Measurements from ENCODE around the gene CD164L2.
"Not testable (repeated sequence)": the region's sequence is repeated elsewhere in the genome, so short reads cannot be mapped to it uniquely, and the experiment has no call there.

The CD164L2 gene

DNA sequence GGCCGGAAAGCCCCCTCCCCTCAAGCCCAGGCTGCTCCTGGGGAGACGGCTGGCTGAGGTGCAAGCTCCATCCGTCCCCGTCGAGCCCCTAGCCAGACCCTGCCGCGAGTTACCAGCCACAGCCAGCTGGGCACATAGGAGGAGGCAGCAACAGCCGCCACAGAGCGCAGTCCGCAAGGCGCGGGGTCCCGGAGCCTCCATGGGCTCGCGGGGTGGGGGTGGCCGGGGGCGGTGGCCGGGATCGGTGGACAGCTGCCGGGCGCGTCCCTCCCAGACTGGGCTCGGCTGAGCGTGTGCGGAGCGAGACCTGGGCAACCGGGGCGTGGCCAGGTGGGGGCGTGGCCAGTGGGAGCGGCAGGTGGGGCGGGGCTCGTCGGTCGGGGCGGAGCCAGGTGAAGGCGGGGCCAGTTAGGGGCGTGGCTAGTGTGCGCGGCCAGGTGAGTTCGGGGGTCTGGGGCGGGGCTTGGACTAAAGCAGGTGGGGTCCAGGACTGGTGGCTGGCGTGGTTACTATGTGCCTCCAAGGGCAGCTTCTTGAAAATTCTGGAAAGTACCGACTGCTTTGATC is at the start of gene CD164L2:
Gene CD164L2, minus strand, starts transcription at position 295 of the 567 bp plus-strand sequence. Its CDS starts 94 bp downstream, at position 201.
- DNase-seq (ENCODE audit: low read depth in 2 of 2), result no peak

DNA sequence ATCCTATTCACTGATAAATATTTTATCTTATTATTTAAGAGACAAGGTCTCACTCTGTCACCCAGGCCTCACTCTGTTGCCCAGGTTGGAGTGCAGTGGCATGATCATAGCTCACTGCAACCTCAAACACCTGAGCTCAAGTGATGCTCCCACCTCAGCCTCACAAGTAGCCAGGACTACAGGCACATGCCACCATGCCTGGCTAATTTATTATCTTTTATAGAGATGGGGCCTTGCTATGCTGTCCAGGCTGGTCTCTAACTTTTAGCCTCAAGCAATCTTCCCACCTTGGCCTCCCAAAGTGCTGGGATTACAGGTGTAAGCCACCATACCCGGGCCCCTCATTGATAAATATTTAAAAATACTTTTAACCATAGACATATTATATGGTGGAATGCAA is 49.6 kb upstream of the CD164L2 start:
- not testable (repeated sequence) for DNase-seq (ENCODE audit: low read depth in 2 of 2)

GRCh38 chr1:27431601-27431940 is 48.4 kb upstream of the CD164L2 start:
- DNase-seq (ENCODE audit: low read depth in 2 of 2), result no peak

DNA sequence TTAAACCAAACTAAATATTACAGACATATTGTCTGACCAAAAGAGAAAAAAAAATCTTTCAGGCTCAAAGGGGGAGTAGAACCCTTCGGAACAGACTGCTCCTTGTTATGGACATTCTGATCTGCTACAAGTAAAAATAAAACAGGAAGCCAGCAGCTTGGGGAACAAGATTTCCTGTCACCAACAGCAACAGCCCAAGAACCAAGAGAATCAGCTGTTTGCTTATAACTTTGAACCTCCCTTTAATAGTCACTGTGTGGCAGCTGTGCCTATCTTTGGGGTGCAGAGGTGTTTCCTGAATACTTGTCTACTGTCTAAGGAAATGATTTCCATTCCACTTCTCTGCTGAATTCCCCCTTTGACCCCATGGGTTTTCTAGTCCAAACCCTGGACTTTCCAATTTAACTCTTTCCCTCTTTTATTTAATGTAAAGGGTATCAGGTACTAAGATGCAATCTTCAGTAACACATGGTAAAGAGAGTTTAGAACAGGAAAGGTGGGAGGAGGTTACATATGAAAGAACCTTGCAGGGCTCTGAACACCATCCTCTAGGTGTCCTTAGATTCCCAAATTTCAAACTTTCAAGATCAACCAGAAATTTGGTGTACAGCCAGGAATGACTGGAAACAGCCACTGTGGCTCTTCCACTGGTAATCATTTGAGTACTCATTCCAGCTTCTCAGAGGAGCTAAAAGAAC is 47.9 kb upstream of the CD164L2 start:
- no peak for DNase-seq (ENCODE audit: low read depth in 2 of 2)

GRCh38 chr1:27429029-27429425 is 45.9 kb upstream of the CD164L2 start:
- DNase-seq (ENCODE audit: low read depth in 2 of 2), result no peak

- DNase-seq (ENCODE audit: low read depth in 2 of 2), result no peak
Measured at GRCh38 chr1:27428316-27429028, 45.3 kb upstream of the CD164L2 start.

DNA sequence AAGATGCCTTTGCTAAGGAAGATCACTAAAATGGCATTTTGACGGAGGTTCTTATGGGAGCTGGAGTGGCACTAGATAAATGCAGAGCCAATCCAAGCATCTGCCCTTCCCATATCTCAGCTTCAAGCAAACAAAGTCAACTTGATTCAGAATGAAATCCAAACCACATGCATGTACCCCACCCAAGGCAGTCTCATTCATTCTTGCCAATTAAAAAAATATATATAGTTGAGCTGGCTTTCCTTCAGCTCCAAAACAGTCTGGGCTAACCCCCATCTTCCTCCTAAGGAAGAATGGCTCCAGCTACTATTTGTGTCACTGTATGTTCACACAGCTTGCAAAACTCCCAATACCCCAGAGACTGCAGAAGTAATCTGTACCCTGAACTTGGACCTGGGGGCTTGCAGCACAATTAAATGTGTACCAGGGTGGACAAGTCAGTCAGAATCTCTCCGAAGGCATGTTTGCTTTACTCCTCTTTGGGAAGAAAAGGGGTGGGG is 44.7 kb upstream of the CD164L2 start:
- DNase-seq (ENCODE audit: low read depth in 2 of 2), result no peak

GRCh38 chr1:27427329-27427728 is 44.2 kb upstream of the CD164L2 start:
- DNase-seq (ENCODE audit: low read depth in 2 of 2), result no peak

GRCh38 chr1:27423709-27424108 is 40.6 kb upstream of the CD164L2 start:
- no peak for DNase-seq (ENCODE audit: low read depth in 2 of 2)

DNA sequence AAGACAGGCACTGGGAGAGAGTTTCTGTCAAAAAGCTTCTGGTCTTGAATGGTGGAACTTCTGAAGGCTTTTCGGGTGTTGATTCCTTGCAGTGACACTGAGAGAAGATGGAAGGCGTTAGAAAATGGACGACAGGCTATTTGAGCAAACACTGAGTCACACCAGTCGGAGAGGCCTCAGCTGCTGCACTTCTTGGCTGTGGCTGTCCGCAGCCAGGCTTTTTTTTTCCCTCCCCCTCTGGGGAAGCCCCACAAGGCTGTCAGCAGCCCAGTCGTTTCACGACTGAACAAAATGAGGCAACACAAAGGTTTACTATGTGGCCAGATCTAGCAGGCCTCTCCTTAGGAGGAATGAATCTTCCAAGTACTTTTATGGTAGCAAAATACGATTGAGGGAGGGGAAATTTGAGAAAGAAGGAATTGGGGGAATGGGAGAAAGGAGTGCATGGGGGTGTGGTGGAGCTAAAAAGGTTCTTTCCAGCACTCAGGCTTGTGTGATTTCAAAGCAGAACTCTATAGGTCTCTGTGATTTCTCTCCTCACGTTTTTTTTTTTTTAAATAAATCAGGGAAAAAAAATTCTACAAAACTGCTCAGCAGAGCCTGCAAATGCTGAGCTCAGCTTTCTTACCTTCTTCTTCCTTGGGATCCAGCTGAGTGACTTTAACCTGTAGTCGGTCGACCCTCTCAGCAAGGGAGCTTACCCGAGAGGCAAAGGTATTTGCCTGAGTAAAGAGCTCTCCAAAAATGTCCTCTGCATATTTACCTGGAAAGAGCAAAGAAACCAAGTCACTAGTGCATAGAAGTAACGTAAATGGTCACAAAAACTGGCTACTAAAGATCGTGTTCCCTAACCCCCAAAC is 35.4 kb upstream of the CD164L2 start:
- DNase-seq (ENCODE audit: low read depth in 2 of 2), result peak in 1 of 2 donors; percentile 20

GRCh38 chr1:27417713-27418112 is 34.6 kb upstream of the CD164L2 start:
- no peak for DNase-seq (ENCODE audit: low read depth in 2 of 2)

DNA sequence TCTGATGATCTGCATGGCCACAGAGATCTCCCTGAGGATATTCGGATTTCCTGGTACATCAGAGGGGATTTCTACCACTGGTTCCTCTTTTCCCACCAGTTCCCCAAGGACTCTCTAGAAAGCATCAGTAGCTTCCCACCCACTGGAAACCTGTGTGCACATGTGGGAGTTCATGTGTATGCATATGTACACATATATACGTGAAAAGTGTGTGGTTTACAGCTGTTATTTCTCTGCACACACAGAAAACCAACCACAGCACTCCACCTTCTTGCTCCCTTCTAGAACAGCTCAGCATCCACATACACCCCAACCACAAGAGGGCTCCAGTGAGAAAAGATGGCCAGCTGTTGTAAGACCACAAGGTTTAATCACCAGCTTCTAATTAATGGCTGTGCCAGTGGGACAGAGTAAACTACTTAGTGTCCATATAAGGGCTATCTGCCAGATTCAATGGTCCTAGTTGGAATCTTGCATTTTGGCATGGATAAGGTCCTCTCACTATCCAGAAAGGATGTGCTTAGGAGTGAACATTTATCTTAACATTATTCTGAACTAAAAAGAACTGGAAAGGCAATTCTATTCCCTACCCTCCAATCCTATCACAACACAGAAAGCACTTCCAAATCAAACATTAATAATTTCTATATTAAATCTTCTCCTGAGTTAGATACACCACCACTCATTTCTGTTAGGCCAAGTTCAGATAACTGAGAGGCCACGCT is 33.4 kb upstream of the CD164L2 start:
- DNase-seq (ENCODE audit: low read depth in 2 of 2), result no peak

GRCh38 chr1:27414091-27414490 is 31.0 kb upstream of the CD164L2 start:
- DNase-seq (ENCODE audit: low read depth in 2 of 2), result no peak

- DNase-seq (ENCODE audit: low read depth in 2 of 2), result no peak
Measured at GRCh38 chr1:27413004-27413403, 29.9 kb upstream of the CD164L2 start.

DNA sequence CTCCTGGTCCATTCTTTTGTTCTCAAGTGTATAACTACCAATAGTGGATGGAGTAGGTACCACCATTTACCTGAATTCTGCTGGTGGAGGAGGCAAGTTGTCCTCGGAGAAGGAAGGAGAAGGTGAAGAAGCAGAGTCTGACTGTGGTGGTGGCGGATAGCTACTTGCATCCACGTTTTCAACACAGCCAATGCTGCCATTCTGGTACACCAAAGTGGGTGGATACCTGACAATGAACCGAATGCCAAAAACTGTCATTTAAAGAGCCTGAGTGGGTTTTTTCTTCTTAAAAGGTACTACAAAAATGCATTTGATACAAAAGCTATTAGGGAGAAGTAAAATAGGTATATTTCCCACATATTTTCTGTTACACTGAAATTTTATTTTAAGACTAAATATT is 29.4 kb upstream of the CD164L2 start:
- no peak for DNase-seq (ENCODE audit: low read depth in 2 of 2)

GRCh38 chr1:27410709-27411108 is 27.6 kb upstream of the CD164L2 start:
- no peak for DNase-seq (ENCODE audit: low read depth in 2 of 2)

DNA sequence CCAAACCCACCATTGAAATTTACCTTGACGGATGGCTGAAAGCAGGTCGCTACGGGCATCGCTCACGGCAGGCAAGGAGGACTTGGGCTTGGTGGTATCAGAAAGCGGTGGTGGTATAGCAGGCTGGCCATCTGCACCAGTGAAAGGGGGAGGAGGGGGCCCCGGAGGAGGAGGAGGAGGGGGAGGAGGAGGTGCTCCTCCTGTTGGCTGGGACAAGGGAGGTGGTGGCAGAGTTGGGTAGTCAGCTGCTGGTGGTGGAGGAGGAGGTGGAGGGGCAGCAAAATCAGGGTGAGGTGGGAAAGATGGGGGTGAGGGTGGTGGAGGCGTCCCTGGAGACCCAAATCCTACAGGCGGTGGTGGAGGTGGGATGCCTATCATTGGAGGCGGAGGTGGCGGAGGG is 26.5 kb upstream of the CD164L2 start:
- DNase-seq (ENCODE audit: low read depth in 2 of 2), result no peak

- no peak for DNase-seq (ENCODE audit: low read depth in 2 of 2)
Measured at GRCh38 chr1:27408151-27408550, 25.0 kb upstream of the CD164L2 start.

DNA sequence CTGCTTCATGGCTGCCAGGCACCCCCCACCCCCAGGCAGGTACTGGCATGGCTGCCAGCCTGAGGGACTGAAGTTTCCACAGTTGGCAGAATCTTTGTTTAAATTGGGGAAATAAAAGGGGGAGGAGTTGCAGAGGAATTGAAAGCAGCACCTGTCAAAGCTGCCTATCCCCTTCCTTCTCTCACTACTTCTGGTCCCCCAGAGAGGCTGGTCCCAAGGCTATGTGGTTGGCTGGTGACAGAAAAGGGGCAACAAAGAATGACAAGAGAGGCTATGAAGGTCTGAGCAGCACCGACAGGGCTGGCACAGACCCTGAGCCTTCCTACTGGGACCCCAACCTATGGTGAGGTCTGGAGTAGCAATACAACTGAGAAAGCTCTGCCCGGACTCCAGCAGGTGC is 23.7 kb upstream of the CD164L2 start:
- DNase-seq (ENCODE audit: low read depth in 2 of 2), result not testable (repeated sequence)

GRCh38 chr1:27406362-27406680 is 23.2 kb upstream of the CD164L2 start:
- DNase-seq (ENCODE audit: low read depth in 2 of 2), result no peak

DNA sequence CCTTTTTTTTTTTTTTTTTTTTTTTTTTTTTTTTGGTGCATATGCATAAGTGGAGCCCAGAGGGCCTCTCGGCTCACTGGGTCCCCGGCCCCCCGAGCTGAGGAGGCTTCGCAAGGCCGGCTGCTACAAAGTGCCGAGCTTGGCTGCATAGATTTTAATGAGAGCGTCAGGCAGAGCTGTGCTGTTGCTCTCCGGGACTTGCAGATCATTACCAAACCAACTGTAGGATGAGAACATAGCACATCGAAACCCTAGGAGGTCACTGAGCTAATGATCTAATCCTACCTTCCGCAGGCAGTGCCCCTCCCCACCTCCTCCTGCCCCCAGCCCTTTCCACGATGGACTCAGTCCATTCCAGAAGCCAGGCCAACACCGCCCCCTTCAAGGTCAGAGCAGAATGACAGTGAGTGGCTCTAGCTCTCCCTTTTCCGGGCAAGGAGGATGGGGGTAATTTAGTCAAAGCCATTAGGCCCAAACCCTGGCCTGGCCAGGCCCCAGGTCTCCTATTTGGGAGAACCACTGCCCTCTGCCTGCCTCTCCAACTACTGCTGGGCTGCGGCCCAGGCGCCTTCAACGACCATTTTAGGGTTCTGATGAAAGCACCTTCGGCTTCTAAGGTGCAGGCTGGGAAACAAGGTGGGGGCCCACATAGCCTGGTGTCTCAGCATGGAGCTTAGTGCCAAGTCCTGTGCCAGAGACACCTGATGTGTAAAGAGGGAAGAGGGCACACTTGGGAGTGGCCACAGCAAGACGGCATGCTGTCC is 22.6 kb upstream of the CD164L2 start:
- not testable (repeated sequence) for DNase-seq (ENCODE audit: low read depth in 2 of 2)

Measured in stimulated activated CD8-positive, alpha-beta memory T cell treated with anti-CD3 and anti-CD28 coated beads, Interleukin-15, amount 100 ng/mL, for 4 hours (primary cell).